Gastroesophageal sphincter (tissue), 4 donors: Measurements from ENCODE around the gene DMRTB1. TPM values are rescaled to one million over a fixed set of nuclear protein-coding genes. Genes with fewer than 3 reads are reported as not detected.

ENCODE experiments used
- ATAC-seq: fragments of 150-250 bp; one replicate; pipeline ENCODE4 v1.9.1; 2016; ENCODE audit warnings: mild to moderate bottlenecking, moderate library complexity
- H3K27ac ChIP-seq, 4 donors: fragments of 200-600 bp; sonication (generic) in 3 of 4; 1 replicate in 3 of 4; 2 replicates in 1 of 4; pipeline ENCODE4 v1.5.1; 2016 to 2019
- H3K27me3 ChIP-seq: fragments of 200-600 bp; sonication (generic); one replicate; pipeline ENCODE4 v1.5.1; 2019
- H3K36me3 ChIP-seq, 2 donors: fragments of 200-600 bp; sonication (generic); one replicate each; pipeline ENCODE4 v1.5.1; 2019; ENCODE audit warnings: control low read depth in 1 of 2
- H3K4me1 ChIP-seq, 3 donors: fragments of 200-600 bp; sonication (generic); 1 replicate in 2 of 3; 2 replicates in 1 of 3; pipeline ENCODE4 v1.5.1; 2016 to 2019; ENCODE audit warnings: control low read depth in 2 of 3
- H3K4me3 ChIP-seq, 2 donors: fragments of 200-600 bp; sonication (generic); one replicate each; pipeline ENCODE4 v1.5.1; 2019; ENCODE audit warnings: mild to moderate bottlenecking in 1 of 2, moderate library complexity in 1 of 2
- H3K9me3 ChIP-seq, 3 donors: fragments of 200-600 bp; sonication (generic); one replicate each; pipeline ENCODE4 v1.5.1; 2017 to 2019; ENCODE audit warnings: control low read depth in 2 of 3
- EP300 ChIP-seq: sonication (generic); formaldehyde crosslinking; IDR thresholded peaks from one replicate; pipeline ENCODE4 v1.6.1; 2017; ENCODE audit warnings: antibody characterized with exemption, mild to moderate bottlenecking
- POLR2A ChIP-seq, 2 donors: fragments of 450-650 bp; IDR thresholded peaks; one replicate each; pipeline ENCODE4 v1.6.1; 2017; ENCODE audit warnings: antibody characterized with exemption in 2 of 2, mild to moderate bottlenecking in 2 of 2, moderate library complexity in 1 of 2
- POLR2AphosphoS5 ChIP-seq: sonication (generic); formaldehyde crosslinking; IDR thresholded peaks from one replicate; pipeline ENCODE4 v1.6.1; 2017; ENCODE audit warnings: antibody characterized with exemption
- WGBS, 2 donors: methylation state at CpG; one replicate each; pipeline ENCODE4 v1.1.5; 2018; ENCODE audit warnings: low coverage in 1 of 2; 5-methylcytosine and 5-hydroxymethylcytosine counted together
- total RNA-seq, 4 donors: library from RNA; depleted of rRNA; stranded (reverse); fragments of >200 nt; gene quantifications; one replicate each; pipeline ENCODE4 v1.1.0, GENCODE V29; 2016
- TF ChIP-seq, protein P1 (sequence below), 4 experiments: fragments of 200-600 bp in 2 of 4; fragments of 450-650 bp in 2 of 4; sonication (generic) in 1 of 4; IDR thresholded peaks; one replicate each; pipeline ENCODE4 v1.5.1; 2017 to 2019; ENCODE audit warnings: antibody characterized with exemption in 4 of 4, mild to moderate bottlenecking in 2 of 4, moderate library complexity in 2 of 4

DMRTB1 gene
- total RNA-seq, 4 donors from 2014 or later, result not detected

DNA sequence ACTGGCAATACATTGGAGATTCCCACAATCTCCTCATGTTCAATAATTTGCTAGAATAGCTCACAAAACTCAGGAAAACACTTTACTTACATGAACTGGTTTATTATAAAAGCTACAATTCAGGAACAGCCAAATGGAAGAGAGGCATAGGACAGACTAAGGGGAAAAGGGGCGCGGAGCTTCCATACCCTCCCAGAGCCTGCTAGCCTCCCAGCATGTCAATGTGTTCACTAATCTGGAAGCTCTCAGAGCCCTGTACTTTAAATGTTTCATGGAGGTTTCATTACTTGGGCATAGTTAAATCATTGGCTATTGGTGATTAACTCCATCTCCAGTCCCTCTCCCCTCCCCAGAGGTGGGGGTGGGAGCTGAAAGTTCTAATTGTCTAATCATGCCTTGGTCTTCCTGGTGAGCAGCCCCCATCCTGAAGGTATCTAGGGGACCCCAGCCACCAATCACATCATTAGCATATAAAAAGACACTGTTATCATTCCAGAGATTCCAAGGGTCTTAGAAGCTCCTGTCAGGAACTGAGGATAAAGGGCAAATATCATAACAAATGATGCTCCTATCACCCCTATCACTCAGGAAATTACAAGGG is 10.9 kb upstream of the DMRTB1 start:
- Histone ChIP-seq H3K4me1 (no peaks in the 10 kb centered on the region), H3K9me3 (no peaks in the 10 kb centered on the region), H3K27me3 (peaks cover 15% of the 10 kb centered on the region), H3K4me3 (no peak overlapping the region), H3K36me3 (no peaks in the 10 kb centered on the region), H3K27ac (no peak overlapping the region)
- ATAC-seq, result no peak
- 75 to 100% methylated on average over 1 to 2 of the region's 2 CpGs for WGBS, 2 donors
- TF ChIP-seq EP300 (no peak), POLR2A (IDR thresholded peaks at IDR 0.05) (no peak), POLR2AphosphoS5 (no peak)
- TF ChIP-seq, protein P1, sequence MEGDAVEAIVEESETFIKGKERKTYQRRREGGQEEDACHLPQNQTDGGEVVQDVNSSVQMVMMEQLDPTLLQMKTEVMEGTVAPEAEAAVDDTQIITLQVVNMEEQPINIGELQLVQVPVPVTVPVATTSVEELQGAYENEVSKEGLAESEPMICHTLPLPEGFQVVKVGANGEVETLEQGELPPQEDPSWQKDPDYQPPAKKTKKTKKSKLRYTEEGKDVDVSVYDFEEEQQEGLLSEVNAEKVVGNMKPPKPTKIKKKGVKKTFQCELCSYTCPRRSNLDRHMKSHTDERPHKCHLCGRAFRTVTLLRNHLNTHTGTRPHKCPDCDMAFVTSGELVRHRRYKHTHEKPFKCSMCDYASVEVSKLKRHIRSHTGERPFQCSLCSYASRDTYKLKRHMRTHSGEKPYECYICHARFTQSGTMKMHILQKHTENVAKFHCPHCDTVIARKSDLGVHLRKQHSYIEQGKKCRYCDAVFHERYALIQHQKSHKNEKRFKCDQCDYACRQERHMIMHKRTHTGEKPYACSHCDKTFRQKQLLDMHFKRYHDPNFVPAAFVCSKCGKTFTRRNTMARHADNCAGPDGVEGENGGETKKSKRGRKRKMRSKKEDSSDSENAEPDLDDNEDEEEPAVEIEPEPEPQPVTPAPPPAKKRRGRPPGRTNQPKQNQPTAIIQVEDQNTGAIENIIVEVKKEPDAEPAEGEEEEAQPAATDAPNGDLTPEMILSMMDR (IDR thresholded peaks at IDR 0.05), result no peak

DNA sequence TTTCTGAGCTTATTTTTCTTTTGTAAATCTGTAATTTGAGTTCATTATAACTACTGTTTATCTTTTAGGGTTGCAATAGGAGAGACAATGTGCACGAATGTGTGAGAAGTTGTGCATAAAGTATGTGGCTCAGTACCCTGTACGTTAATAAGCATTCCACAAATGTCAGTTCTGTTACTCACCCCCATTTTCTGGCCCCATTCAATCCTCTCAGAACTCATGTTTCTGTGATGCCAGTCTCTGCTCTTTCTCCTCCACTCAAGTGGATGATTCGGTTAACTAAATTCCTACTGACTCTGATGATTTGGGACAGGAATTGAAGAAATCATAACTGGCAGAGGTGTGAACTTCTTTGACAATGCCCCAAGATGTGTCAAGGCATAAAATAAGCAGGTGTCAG is 10.2 kb upstream of the DMRTB1 start:
- Histone ChIP-seq H3K27me3 (peaks cover 18% of the 10 kb centered on the region), H3K4me3 (no peak overlapping the region), H3K36me3 (no peaks in the 10 kb centered on the region), H3K4me1 (no peaks in the 10 kb centered on the region), H3K9me3 (no peaks in the 10 kb centered on the region), H3K27ac (no peak overlapping the region)
- ATAC-seq, result no peak
- WGBS, 2 donors, result 40 to 48% methylated on average over 3 of the region's 3 CpGs
- TF ChIP-seq POLR2AphosphoS5, result no peak
- TF ChIP-seq, protein P1 (IDR thresholded peaks at IDR 0.05), result no peak
- no peak for TF ChIP-seq EP300
- no peak for TF ChIP-seq POLR2A (IDR thresholded peaks at IDR 0.05)

DNA sequence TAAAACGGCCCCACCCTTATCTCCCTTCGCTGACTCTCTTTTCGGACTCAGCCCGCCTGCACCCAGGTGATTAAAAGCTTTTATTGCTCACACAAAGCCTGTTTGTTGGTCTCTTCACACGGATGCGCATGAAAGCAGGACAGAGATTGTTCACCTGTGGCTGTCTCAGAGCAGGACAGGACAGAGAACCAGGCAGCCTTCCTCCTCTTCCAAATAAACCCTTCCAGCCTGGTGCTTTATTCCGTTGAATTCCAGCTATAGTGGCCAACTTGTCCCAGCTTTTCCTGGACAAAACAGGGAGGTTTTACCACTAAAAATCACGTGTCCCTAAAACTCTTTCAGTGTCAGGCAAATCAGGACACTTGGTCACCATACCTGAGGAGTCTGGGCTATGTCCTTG is 9.5 kb upstream of the DMRTB1 start:
- TF ChIP-seq POLR2AphosphoS5 (no peak), POLR2A (IDR thresholded peaks at IDR 0.05) (no peak), EP300 (no peak)
- TF ChIP-seq, protein P1 (IDR thresholded peaks at IDR 0.05), result no peak
- Histone ChIP-seq H3K4me3 (no peak overlapping the region), H3K27ac (no peak overlapping the region), H3K9me3 (no peaks in the 10 kb centered on the region), H3K4me1 (no peaks in the 10 kb centered on the region), H3K27me3 (peaks cover 23% of the 10 kb centered on the region), H3K36me3 (no peaks in the 10 kb centered on the region)
- WGBS, 2 donors, result 68% methylated on average over 3 of the region's 8 CpGs
- ATAC-seq, result no peak

DNA sequence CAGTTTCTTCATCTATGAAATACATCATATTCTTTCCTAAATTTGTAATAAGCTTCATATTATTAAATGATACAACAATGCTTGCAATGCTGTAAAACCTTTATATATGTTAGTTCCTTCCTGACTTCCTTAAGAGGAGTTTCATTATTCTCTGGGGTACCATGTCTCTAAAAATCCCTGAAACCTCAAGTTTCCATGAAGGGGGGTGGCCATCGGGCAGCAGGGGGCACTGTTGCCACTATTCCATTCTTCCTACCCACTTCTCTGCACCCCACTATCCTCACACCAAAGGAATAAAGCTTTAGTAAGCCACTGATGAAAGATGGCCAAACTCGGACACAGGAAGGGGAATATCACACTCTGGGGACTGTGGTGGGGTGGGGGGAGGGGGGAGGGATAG is 9.0 kb upstream of the DMRTB1 start:
- H3K4me3 ChIP-seq, result no peak overlapping the region
- ATAC-seq, result no peak
- H3K27ac ChIP-seq, result no peak overlapping the region
- peaks cover 29% of the 10 kb centered on the region for H3K27me3 ChIP-seq
- no peaks in the 10 kb centered on the region for H3K9me3 ChIP-seq
- WGBS, 2 donors, result 15 to 17% methylated on average over 1 of the region's 2 CpGs
- no peaks in the 10 kb centered on the region for H3K36me3 ChIP-seq
- TF ChIP-seq POLR2AphosphoS5, result no peak
- TF ChIP-seq EP300, result no peak
- no peaks in the 10 kb centered on the region for H3K4me1 ChIP-seq

DNA sequence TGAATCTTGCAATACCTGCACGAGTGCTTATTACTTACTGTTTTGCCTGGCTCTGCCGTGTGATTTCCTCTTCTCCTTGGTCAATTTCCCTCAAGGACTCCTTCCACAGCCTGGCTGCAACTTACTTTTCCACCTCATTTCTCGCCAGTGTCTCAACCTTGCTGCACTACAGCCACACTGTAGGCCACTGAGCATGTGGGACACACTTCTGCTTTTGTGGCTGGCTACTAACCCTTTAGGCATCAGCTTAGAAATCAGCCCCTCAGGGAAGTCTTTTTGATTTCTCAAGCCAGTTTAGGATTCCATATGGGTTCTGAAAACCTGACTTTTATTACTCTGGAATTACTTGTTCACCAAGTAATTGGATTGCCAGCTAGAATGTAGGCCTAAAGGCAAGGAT is 5.2 kb upstream of the DMRTB1 start:
- no peaks in the 10 kb centered on the region for H3K9me3 ChIP-seq
- TF ChIP-seq, protein P1 (IDR thresholded peaks at IDR 0.05), result no peak
- H3K4me3 ChIP-seq, result no peak overlapping the region
- 78 to 90% methylated on average over 3 of the region's 3 CpGs for WGBS, 2 donors
- no peak for ATAC-seq
- peaks cover 24% of the 10 kb centered on the region for H3K27me3 ChIP-seq
- no peaks in the 10 kb centered on the region for H3K4me1 ChIP-seq
- no peak overlapping the region for H3K27ac ChIP-seq
- H3K36me3 ChIP-seq, result no peaks in the 10 kb centered on the region
